ENCODE data around the gene RAD51B. TPM values are rescaled to one million over a fixed set of nuclear protein-coding genes. Genes with fewer than 3 reads are reported as not detected.

RAD51B gene
- polyA plus RNA-seq, 1 donor: 13.3 TPM

DNA sequence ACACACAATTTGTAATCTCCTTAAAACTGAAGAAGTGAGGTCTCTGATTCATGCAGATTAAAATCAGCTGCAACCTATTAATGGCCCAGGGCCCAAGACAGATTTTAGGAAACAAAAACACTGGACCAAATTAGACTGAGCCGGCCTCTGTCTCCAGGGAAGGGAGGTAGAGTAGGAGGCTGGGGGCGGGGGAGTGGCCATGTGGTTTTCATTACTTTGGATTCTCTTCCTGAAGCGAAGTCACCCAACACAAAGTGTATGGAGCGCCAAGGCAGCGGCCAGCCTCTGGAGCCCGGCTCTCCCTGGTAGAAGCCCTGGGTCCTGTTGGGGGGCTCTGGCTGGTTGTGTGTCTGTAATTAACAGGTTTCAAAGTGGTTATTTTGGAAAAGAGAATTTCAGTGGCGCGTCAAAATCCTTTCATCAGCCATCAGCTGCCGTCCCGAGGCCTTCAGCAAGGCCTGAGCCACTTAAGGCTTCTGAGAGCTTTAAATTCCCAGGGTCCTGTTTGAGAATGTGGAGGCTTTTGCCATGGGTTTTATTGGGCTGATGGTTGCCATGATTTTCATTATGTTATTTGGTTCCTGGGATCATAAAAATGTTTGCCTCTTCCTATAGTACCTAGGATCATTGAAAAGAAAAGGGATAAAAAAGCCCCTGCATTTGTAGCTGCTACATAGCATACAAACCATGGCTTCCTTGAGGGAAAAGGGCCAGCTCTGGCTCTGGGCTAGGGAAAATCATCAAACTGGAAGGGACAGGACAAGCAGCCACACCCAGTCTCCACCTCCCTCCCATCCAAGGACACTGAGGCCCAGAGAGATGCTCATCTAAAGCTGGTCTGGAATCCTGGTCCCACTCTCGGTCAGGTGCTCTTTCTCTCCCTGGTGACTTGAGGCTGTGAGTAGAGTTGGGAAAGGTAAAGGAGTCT is 690.9 kb downstream of the RAD51B start:
- no peak for DNase-seq

DNA sequence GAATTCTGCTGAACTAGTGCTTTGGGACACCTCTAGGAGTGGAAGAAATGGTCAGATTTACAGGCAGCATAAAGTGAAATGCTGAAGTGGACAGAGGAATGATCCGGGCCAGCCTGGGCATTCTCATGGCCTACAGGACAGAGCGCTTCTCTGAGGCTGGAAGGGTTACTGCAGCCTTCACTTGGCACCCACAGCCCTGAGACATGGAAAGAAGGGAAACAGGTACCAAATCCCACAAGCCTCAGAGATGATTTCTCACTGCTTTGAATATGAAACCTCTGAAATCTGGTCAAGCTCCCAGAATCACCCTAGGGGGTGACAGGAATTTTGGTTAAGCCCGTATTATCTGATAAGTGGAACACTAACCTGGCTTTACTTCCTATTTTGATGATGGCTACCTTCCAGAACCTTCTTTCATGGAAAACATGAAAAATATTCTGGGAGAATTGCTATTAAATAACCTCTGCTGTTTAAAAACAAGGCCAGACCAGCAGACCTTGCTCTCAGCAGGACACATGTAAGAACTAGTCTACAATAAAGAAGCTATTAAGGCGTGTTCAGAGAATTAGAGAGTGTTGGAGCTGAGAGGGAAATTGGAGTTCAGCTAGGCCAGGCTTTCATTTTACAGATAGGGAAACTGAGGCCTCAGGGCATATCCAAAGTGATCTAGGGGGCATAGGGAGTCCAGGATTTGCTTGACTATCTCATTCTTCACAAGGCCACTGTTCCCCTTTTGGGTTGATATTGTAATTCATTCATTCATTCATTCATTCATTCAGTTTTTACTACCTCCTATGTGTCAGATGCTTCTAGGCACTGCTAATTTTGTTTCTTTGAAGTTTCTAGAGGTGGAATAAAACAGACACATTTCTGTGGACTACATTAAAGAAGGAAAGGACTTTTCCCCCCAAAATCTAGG is 691.8 kb downstream of the RAD51B start:
- no peak for DNase-seq

- DNase-seq: no peak
Observed at GRCh38 chr14:68512088-68512487, 692.5 kb downstream of the RAD51B start.

- no peak for DNase-seq
Observed at GRCh38 chr14:68513137-68513536, 693.6 kb downstream of the RAD51B start.

DNA sequence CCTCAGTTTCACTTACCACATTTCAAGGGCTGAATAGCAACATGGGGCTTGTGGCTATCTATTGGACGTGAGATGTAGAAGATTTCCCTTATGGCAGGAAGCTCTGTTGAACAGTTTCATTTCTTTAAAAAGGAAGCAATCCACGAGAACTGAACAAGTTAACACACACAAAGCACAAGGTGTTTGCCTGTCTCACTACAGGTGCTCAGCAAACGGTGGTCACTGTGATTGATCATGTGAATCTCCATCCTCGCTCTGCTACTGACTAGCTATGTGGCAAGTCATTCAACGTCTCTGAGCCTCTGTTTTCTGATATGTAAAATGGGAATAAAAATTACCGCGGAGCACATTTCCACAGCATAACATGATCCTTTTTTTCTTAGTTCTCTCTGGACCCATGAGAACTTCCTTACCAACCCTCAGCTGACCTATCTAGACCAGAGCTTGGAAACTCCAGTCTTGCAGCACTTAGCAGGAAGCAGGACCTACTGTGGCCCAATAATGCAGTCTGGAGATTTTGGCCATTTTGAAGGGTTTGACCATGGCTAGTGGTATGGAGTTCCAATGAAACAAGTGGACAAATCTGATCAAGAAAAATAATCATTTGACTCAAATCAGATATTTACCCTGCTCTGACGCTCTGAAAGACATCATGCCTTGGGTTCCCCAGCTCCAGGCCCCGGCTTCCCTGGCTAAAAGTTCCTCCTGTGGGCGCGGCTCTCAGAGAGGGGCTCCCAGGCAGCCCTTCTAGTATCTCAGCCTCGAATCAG is 694.4 kb downstream of the RAD51B start:
- DNase-seq: no peak

- no peak for DNase-seq
Observed at GRCh38 chr14:68514608-68515194, 695.1 kb downstream of the RAD51B start.

DNA sequence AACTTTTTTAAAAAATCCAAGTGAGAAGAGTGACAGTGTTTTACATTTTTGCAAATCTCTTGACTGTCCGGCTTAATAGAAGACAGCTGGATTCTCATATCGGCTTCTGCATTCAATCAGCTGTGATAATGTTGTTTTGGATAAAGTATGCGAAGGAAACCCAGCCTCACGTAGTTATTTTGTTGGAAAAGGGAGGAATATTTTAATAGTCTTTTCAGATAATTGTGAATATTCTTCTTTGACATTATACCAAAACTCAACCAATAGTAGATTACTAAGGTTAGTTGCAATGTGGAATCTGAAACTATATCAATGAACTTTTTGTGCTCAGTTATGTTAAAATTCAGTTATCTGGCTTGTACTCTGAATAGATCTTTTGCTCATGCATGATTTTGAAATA is 696.8 kb downstream of the RAD51B start:
- no peak for DNase-seq

DNA sequence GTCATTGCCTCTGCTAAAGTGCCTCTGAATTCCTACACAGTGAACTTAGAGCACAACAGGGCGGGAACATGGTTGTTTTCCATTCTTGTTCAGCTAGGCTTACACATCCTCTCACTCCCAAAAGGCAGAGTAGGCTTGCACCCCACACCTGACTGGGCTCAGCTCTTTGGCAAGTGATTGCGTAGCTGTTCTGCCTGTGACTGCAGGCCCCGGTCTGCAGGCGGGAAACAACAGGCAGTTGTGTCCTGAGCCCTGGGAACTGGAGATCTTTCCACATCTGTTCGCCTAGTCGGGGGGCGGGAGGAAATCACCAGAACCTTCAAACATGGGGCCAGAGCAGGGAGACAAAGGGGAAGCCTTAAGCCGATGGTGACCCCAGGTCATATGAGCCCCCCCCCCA is 698.6 kb downstream of the RAD51B start:
- no peak for DNase-seq

GRCh38 chr14:68518761-68519670 is 699.4 kb downstream of the RAD51B start:
- no peak for DNase-seq

DNA sequence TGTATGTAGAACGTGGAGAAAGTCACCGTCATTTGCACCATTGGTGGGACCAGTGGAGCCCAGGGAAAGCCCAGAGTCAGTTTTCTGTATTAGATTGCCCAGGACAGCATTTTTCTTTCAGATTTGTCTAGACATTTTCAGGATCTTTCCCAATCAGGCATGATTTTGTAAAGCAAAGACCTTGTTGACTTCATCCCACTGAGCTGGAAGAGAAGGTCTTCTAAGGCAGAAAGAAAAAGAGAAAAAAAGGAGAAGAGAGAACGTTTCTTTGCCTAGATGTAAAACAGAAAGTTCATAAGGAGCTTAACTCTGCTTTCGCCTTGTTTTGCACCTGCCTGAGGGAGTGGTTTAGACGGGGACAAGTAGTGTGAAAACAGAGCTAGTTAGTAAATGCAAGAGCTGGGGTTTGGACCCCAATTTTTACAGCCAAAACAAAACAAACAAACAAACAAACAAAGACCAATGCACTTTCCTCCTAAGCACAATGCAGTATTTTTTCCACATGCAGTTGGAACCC is 700.1 kb downstream of the RAD51B start:
- no peak for DNase-seq

DNA sequence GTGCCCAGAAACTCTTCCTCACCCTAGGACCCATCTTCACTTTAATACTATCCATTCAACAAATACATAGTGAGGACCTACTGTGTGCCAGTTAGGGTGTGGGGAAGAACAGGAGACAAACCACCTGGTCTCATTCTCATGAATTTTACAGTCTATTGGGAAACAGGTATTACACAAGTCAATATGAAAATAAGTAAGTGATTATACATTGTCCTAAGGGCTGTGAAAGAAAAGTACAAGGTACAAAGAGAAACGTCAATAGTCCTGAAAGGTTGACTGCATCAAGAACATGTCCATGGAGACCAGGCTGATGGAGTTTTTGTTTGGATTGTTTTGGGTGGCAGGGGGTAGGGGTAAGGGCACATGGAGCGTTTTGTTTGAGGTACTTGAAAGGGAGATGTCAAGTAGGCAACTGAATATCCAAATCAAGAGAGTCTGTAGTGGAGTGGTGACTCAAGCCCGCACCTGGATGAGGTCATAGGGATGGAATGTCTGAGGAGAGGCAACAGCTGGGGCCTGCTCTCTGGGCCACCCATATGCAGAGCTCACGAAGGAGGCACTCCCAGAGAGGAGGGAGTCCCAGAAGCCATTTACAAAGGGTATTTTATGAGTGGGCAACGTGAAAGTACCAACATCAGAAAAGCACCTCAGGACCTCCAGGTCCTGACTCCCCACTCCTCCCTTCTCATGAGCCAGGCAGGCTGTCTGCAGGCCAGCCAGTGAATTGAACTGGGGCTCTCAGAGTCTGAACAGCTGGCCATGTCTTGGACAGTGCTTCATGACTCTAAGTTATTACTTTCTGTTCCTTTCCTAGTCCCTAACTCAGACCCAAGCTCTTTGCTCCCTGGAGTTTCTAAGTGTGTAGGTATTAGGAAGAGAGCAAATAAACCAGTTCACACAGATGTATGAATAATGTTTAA is 701.3 kb downstream of the RAD51B start:
- no peak for DNase-seq

GRCh38 chr14:68521557-68521901 is 702.0 kb downstream of the RAD51B start:
- no peak for DNase-seq

- DNase-seq: no peak
Observed at GRCh38 chr14:68521961-68522509, 702.5 kb downstream of the RAD51B start.

DNA sequence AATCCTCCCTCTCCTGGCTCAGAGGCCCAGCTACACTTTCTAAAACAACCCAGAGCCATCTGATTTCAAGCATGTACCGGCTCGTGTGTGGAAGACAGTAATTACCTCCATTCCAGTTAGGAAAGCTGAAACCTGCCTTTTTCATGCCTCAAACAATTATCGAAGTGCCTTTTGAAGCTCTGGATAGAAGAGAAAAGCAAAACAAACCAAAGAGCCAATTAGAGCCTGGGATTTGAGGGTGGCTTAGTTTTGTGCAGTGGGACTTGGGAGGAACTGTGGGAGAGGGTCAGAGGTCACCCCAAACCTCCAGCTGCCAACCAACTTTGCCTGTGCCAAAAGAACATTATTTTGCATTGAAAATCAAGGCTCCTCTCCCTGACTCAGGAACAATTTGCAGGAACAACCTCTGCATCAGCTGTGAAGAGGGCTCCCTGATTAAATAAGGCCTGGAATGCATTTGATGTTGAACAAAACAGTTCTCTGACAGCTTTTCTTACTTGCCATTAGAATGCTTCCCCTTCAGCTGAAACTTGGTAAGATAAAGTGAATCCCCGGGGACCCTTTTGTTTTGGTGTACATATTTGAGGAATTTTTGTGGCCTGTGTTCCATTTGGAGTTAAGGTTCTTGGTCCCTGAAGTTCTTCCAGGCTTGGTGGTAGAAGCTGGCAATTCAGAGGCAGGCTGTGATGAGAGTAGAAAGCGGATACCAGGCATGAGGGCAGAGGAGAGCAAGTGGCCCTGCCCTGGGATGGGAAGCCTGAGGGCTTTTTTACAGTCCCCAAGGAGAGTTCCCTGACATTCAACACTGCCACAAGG is 703.1 kb downstream of the RAD51B start:
- no peak for DNase-seq

GRCh38 chr14:68523326-68523610 is 703.7 kb downstream of the RAD51B start:
- no peak for DNase-seq

DNA sequence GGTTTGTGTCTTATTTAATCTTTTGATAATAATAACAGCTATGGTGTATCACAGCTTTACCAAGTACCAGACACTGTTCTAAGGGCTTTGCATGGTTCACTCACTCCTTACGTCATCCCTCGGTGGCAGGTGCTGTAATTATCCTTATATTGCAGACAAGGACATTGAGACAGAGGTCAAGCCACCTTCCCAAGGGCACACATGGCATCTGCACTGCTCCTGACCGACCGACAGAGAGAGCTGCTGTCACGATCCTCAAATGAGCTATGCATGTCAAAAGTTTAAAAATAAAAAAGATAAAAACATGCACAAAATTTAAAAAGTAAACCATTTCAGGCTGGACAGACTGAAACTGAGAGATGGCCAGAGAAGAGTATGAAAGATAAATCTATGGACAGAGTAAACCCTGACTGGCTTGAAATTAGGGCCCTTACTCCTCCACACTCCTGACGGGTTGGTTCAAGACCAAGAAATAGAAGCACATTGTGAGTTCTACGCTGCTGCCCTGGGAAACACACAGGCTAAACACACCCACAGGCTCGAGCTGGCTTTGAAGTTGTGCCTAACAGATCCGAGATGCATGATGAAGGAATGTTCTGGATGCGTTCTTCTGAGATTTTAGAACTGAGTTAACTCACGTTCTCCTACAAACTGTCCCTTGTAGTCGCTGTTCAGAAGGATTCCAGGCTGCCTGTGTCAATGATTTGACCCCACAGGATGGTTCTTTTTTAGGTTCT is 704.6 kb downstream of the RAD51B start:
- no peak for DNase-seq

DNA sequence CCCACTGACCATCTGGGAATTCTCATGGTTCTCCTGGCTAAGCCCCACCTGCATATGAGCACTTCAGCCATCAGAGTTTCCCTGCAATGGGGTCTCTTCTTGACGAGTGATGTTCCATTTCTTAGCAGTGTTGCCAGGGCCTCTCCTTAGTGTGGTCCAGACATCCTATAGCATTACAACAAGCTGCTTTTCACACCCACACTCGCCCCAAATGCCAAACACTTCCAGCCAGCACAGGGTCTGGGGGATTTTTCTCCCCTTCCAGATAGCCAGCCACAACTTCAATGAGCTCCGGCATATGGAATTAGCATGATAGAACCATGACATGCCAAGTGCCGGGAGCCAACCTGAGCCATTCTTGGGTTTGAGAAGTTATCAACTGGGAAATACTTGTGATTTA is 705.9 kb downstream of the RAD51B start:
- DNase-seq: no peak

Measured in left kidney (tissue), 2 donors.